HG03175 (cell line): Measurements from ENCODE around the gene VEZF1.

ENCODE experiments used
- ATAC-seq: cut with Tn5 transposase; IDR thresholded peaks from one replicate; pipeline ENCODE4 v1.9.1; 2021; ENCODE audit warnings: mild to moderate bottlenecking, moderate library complexity; ENCODE audit not compliant: unreplicated experiment

The VEZF1 gene

GRCh38 chr17:57987581-57988300, at the start of gene VEZF1:
Gene VEZF1, minus strand, starts transcription at chr17:57988254. Its CDS starts 143 bp downstream, at chr17:57988111.
- peak; percentile 67 for ATAC-seq

GRCh38 chr17:58032691-58033415, 44.8 kb upstream of the VEZF1 start:
- ATAC-seq: no peak

- no peak for ATAC-seq
Measured at GRCh38 chr17:58028578-58028977, 40.5 kb upstream of the VEZF1 start.

DNA sequence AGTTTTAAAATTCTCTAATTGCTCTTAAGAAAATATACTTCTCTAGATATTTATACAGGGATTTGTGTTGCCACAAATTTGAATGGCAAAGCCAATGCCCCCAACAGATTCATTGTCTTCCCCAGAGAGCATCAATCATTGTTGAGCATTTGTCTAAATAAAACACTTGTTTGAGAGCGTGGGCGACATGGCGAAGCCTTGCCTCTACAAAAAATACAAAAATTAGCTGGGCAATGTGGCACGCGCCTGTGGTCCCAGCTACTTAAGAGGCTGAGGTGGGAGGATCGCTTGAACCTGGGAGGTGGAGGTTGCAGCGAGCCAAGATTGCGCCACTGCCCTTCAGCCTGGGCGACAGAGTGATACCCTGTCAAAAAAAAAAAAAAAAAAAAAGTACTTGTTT, 32.3 kb upstream of the VEZF1 start:
- ATAC-seq: no peak

- ATAC-seq: no peak
Measured at GRCh38 chr17:58019521-58019920, 31.5 kb upstream of the VEZF1 start.

DNA sequence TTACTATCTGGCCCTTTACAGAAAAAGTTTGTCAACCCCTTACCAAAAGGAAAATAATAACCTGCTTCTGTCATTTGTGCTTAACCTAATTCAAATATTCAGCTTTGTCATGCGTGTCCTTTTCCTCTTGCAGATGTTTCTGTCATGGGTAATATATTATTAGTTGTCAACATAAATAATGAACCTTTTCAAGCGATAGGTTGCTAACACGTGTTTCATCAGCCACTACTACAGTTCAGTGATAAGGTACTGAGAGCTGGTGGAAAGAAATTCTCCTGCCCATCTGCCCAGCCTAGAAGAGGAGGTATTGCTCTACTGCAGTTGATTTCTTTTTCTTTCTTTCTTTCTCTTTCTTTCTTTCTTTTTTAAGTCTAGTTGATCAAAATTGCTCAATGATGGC, 31.0 kb upstream of the VEZF1 start:
- no peak for ATAC-seq

DNA sequence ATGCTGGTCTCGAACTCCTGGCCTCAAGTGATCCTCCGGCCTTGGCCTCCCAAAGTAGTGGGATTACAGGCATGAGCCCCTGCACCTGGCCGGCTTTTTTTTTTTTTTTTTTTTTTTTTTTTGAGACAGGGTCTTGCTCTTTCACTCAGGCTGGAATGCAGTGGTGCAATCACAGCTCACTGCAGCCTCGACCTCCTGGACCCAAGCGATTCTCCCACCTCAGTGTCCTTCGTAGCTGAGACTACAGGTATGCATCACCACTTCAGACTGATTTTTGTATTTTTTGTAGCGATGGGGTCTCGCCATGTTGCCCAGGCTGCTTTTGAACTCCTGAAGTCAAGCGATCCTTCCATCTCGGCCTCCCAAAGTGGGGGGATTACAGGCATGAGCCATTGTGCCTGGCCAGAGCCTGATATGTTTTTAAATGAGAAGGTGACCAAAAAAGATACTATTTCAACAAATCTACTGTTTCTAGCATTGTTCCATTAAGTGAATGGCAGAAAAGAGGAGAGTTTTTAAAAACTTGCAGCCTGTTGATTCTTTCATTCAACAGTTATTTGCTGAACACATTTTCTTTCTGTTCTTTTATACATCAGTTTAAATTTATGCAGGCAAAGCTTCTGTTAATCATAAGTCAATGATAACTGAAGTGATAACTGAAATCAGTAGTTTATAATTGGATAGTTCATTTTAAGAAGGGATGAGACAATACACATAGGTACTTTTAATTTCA, 22.2 kb upstream of the VEZF1 start:
- no peak for ATAC-seq

DNA sequence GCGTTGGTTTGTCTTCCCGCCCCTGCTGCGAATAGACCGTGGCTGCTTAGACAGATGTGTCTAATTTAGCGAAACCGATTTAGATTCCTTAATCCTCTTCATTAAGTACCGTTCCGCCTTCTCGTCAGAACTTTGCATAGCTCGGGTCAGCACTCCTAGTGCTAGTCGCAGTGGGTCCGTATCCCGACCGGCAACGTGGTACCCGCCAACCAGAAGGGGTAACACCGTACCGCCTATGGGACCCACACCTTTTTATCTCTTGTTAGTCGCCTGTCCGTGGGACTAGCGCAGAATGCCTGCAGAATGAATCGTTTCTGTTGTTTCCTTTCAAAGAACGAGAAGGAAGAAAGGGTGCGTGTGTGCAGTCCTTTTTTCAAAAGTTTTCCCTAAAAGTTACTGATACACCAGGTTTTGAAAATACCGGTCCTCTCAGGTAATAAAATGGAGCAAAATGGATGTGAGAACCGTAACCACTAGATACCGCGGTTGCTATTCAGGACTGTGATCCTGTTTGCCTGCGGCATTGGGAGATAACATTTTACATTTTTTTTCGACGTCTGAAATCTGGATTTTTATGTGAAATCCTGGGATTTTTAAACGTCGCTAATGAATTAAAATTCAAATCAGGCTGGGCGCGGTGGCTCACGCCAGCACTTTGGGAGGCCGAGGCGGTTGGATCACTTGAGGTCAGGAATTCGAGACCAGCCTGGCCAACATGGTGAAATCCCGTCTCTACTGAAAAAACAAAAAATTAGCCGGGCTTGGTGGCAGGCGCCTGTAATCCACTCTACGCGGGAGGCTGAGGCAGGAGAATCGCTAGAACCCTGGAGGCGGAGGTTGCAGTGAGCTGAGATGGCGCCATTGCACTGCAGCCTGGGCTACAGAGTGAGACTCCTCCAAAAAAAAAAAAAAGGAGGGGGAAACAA, 20.0 kb upstream of the VEZF1 start:
- peak; percentile 31 for ATAC-seq

DNA sequence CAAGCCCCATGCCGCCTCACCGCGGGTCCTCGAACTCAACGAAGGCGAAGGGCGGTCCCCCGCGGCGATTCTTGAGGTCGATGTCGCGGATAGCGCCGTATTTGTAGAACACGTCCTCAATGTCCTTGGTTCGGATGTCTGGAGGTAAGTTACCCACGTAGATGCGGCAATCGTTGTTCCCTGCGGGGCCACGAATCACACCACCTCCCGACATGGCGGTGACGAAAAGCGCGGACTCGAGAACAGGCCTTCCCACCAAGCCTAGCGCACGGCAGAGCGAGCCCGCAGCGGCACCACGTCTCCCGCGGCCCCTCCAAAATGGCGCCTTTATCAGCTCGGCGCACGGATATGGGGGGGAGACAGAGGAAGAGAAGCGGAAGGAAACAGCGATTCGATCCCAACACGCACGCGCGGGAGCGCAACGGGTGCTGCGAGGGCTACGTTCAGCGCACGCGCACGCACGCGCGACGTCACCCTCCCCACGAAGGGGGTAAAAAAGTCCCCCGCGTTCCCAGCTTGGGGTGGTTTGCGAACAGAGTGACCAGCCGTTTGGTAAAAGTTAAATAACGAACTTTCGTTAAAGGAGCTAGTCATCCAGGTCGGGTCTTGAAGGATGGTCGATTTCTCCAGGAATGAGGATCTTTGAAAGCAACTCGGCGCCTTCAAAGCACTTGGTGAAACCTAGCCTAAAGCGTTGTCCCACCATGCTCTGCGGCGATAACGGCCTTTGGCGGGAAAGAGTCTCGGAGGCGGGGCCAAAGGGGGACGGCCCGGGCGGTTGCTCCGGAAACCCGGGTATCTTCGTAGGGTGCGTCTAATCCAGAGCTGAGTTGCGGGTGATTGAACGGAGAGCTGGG, 19.1 kb upstream of the VEZF1 start, which contains the start of gene SRSF1:
Gene SRSF1, minus strand, starts transcription at position 323 of the 857 bp plus-strand sequence. Its CDS starts 109 bp downstream, at position 214.
- peak; percentile 88 for ATAC-seq

DNA sequence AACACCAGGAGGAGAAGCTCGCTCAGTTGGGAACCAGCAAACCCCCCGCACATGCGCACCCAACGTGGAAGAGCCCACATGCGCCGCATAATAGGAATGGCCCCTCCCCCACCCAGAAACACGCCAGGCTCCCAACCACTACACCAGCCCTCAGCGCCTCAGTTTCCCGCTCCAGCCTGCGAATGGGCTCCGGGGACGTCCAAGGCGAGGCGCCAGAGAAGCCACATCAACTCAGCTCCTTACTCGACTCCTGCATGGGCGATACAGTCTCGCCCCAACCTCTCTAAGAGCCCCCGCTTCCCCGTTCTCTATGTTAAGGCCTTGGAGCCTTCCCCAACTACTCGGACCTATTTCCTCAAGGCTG, 18.5 kb upstream of the VEZF1 start:
- peak; percentile 11 for ATAC-seq

- ATAC-seq: no peak
Measured at GRCh38 chr17:58005728-58006559, 17.9 kb upstream of the VEZF1 start.

GRCh38 chr17:58005031-58005727, 17.1 kb upstream of the VEZF1 start:
- no peak for ATAC-seq

GRCh38 chr17:58004060-58004459, 16.0 kb upstream of the VEZF1 start:
- ATAC-seq: no peak

GRCh38 chr17:58002973-58003372, 14.9 kb upstream of the VEZF1 start:
- ATAC-seq: no peak

GRCh38 chr17:58002154-58002948, 14.3 kb upstream of the VEZF1 start:
- ATAC-seq: no peak

DNA sequence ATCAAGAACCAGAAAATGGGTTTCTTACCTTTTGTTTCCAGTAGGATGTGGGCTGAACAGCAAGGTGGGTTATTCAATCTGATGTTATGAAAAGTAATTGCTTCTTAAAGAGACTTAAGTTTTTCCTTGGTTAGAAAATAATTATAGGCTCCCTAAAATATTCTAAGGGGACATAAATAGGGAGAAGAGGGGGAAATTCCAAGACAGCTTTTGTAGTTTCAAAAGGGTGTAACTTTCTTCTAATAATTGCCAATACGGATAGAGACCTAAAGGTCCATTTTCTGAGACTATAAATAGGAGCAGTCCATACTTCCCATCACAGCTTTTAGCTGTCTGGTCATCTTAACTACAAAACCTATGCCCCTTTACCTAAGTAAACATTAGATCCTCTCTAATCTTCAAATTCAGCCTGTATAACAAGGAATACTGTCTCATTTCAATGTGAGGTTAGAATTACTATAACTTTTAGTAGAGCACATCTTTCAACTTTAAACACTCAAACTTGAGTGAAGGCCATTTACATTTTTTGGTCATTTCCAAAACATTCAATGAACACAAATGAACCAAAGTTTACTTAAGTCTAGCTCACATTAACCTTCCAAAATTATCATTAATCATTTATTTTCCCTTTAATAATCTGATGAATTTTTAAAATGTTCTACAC, 13.5 kb upstream of the VEZF1 start:
- no peak for ATAC-seq

GRCh38 chr17:57999496-58000017, 11.5 kb upstream of the VEZF1 start:
- ATAC-seq: no peak
